Activated naive CD4-positive, alpha-beta T cell treated with anti-CD3 and anti-CD28 coated beads, Interleukin-2, amount 50 U/mL, for 24 hours (primary cell): ENCODE measurements around the gene UBAP1.
A peak's percentile ranks its signal among the peaks of the same experiment; 100 is the strongest.
"Not testable (repeated sequence)": the region's sequence is repeated elsewhere in the genome, so short reads cannot be mapped to it uniquely, and the experiment has no call there.

Source experiments
- H3K27ac Mint-ChIP-seq: one replicate; pipeline ENCODE4 v1.8.0; 2021; ENCODE audit warnings: mild to moderate bottlenecking, mixed read lengths
- H3K27me3 Mint-ChIP-seq: one replicate; pipeline ENCODE4 v1.8.0; 2021; ENCODE audit warnings: mixed read lengths
- H3K36me3 Mint-ChIP-seq: one replicate; pipeline ENCODE4 v1.8.0; 2021; ENCODE audit warnings: mixed read lengths
- H3K4me1 Mint-ChIP-seq: one replicate; pipeline ENCODE4 v1.8.0; 2021; ENCODE audit warnings: mixed read lengths
- H3K4me3 Mint-ChIP-seq: one replicate; pipeline ENCODE4 v1.8.0; 2021; ENCODE audit warnings: mild to moderate bottlenecking, mixed read lengths
- H3K9me3 Mint-ChIP-seq: one replicate; pipeline ENCODE4 v1.8.0; 2021; ENCODE audit warnings: mixed read lengths

UBAP1 gene

DNA sequence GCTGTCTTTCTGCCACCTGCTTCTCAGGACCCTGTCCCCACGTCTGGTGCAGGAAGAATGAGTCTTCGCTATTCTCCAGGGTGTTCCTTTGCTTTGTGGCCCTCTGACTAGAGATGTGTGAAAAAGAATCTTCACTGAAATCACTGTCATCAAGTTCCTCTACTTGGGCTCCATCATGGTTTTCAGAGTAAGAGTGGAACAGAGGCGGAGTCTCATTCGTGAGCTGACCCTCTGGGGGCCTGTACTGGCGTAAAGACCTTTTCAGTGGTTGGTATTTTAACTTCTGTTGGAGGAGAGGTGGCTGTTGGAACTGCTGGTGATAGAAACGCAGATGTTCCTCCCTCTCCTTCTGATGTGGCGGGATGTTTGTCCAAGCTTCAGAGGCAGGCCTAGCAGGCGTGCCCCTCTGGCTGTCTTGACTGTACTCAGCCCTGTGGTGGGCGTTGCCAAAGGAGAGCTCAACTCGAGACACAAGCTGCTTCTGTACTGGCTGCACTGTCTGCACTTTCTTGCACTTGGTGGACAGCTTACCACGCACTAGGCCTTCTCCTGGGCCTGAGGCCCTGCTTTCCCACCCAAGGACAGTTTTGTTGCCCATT, 78.2 kb downstream of the UBAP1 start:
- Mint-ChIP-seq H3K9me3 (no peaks in the 10 kb centered on the region), H3K4me3 (no peak overlapping the region), H3K36me3 (no peaks in the 10 kb centered on the region), H3K4me1 (peaks cover 18% of the 10 kb centered on the region), H3K27me3 (no peaks in the 10 kb centered on the region), H3K27ac (peak overlapping the region; percentile 46)

DNA sequence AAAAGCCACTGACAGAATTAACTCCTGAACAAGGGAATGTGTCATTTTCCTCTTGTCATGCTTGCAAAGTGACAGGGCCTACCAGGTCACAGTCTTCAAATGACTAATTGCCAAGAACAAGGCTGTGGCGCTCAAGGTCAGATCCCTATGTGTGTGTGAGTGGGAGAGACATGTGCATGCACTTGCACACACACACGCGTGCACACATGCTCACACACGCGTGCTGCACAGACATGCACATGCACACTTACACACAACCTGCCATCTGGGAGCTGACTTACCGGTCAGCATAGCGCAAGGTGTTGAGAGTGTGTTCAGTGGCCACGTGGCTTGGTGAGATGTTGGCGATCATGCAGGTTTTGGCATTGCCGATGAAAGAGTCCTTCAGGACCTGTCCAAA, 80.5 kb downstream of the UBAP1 start:
- no peak overlapping the region for H3K4me3 Mint-ChIP-seq
- no peaks in the 10 kb centered on the region for H3K36me3 Mint-ChIP-seq
- no peaks in the 10 kb centered on the region for H3K9me3 Mint-ChIP-seq
- no peak overlapping the region for H3K27ac Mint-ChIP-seq
- H3K4me1 Mint-ChIP-seq = peaks cover 18% of the 10 kb centered on the region
- H3K27me3 Mint-ChIP-seq = no peaks in the 10 kb centered on the region

GRCh38 chr9:34262971-34263370, 84.1 kb downstream of the UBAP1 start:
- Mint-ChIP-seq H3K27ac (no peak overlapping the region), H3K9me3 (no peaks in the 10 kb centered on the region), H3K36me3 (no peaks in the 10 kb centered on the region), H3K4me3 (no peak overlapping the region), H3K4me1 (no peaks in the 10 kb centered on the region), H3K27me3 (no peaks in the 10 kb centered on the region)

- H3K4me1 Mint-ChIP-seq = no peaks in the 10 kb centered on the region
Observed at GRCh38 chr9:34267660-34268059, 88.8 kb downstream of the UBAP1 start.

DNA sequence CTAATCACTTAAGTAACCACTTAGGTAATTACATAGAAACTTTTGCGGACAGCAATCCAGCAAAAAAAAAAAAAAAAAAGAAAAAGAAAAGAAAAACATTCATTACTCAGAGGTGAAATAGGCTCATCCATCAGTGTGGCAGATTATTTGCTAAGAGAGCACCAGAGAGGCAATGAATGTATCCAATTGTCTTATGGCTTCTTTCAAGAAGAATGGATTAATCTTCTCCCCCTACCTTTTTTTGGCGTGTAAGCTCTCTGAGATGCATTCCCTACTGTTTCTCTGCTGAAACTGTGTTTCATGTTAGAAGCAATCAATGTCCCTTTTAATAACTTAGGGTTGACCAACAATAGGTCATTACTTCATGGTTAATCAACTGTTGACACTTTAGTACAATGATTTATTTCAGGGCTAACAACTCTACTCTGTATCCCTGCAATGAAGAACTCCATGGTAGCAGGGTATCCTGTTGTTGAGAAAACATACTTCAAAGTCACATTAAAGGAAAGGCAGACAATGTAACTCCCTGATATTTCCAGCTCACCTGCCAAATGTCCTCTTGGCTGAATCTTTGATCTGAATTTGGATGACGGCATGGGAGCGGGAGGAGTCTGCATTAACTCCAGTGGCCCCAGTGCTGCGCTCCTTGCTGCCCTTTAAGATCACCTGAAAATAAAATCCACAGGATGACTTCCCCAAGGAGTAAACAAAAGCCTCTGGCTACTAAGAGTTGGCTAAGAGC, 92.6 kb downstream of the UBAP1 start:
- Mint-ChIP-seq H3K36me3 (no peaks in the 10 kb centered on the region), H3K27ac (no peak overlapping the region), H3K4me1 (no peaks in the 10 kb centered on the region), H3K4me3 (no peak overlapping the region), H3K9me3 (no peaks in the 10 kb centered on the region), H3K27me3 (no peaks in the 10 kb centered on the region)

More at GRCh38 chr9:34267660-34268059, 88.8 kb downstream of the UBAP1 start:
- Mint-ChIP-seq H3K27me3 (no peaks in the 10 kb centered on the region), H3K36me3 (no peaks in the 10 kb centered on the region), H3K4me3 (no peak overlapping the region), H3K27ac (no peak overlapping the region), H3K9me3 (no peaks in the 10 kb centered on the region)

GRCh38 chr9:34272101-34272541, 93.3 kb downstream of the UBAP1 start:
- Mint-ChIP-seq H3K27me3 (no peaks in the 10 kb centered on the region), H3K4me3 (no peak overlapping the region), H3K36me3 (no peaks in the 10 kb centered on the region), H3K4me1 (peaks cover 2% of the 10 kb centered on the region), H3K27ac (no peak overlapping the region), H3K9me3 (no peaks in the 10 kb centered on the region)

DNA sequence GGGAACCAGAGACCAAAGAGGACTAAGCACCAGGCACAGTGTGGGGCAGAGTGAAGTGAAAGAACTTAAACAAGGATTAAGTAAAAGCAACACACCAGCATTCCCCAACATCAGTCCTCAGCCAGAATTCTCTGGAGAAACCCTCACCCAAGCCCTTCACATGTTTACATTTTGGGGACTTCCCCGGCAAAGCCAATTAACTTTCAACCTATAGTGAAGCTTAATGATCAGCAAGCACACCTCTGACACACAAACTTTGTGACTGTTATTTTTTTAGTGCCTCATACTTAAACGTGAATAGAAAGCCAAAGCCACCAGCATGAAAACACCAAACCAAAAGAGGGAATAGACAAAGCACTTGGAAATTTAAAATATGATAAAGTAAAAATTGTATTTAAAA, 94.7 kb downstream of the UBAP1 start:
- H3K27me3 Mint-ChIP-seq, H3K9me3 Mint-ChIP-seq, H3K4me3 Mint-ChIP-seq, H3K36me3 Mint-ChIP-seq, H3K27ac Mint-ChIP-seq, H3K4me1 Mint-ChIP-seq: not testable (repeated sequence)

- Mint-ChIP-seq H3K4me1 (peaks cover 7% of the 10 kb centered on the region), H3K36me3 (no peaks in the 10 kb centered on the region), H3K27ac (no peak overlapping the region), H3K9me3 (no peaks in the 10 kb centered on the region), H3K27me3 (no peaks in the 10 kb centered on the region), H3K4me3 (no peak overlapping the region)
Observed at GRCh38 chr9:34275811-34276210, 97.0 kb downstream of the UBAP1 start.

DNA sequence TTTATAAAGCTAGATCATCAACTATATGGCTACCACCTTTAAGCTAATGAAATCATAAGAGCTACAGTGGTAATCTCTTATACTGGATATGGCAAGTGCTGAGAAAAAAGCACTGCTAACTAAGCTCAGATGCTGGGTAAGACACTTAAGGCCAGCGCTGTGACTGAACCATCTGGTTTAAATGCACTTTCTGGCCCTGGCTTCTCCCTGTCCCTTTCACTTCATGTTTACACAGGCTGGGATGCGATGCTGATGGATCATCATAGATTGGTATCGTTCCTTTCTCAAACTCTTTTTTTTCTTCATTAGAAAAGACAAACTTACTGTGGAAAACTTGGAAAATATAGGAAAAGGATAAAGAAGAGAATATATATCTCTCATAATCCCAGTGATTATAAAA, 97.9 kb downstream of the UBAP1 start:
- H3K36me3 Mint-ChIP-seq = no peaks in the 10 kb centered on the region
- H3K4me1 Mint-ChIP-seq = peaks cover 7% of the 10 kb centered on the region
- no peak overlapping the region for H3K4me3 Mint-ChIP-seq
- H3K9me3 Mint-ChIP-seq = no peaks in the 10 kb centered on the region
- no peak overlapping the region for H3K27ac Mint-ChIP-seq
- no peaks in the 10 kb centered on the region for H3K27me3 Mint-ChIP-seq

DNA sequence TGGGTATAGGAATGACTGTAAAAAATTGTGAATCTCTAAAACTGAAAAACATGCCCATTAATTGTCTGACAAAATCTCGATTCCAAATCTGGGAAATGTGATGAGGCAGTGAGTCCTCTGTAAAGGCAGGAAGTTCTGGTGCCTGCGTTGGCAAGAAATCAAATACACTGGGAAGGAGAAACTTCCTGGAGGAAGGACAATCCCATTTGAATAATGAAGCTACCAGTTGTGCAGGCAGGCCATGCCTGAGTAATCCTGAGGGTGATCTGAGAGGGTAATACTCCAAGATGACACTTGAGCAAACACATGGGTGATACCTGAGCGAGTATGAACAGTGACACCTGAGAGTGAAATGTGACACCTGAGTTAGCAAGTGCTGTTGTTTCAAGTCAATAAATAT, 100.6 kb downstream of the UBAP1 start:
- Mint-ChIP-seq H3K27me3 (no peaks in the 10 kb centered on the region), H3K4me3 (no peak overlapping the region), H3K4me1 (peaks cover 7% of the 10 kb centered on the region), H3K9me3 (no peaks in the 10 kb centered on the region), H3K27ac (no peak overlapping the region), H3K36me3 (no peaks in the 10 kb centered on the region)

- no peak overlapping the region for H3K4me3 Mint-ChIP-seq
- no peak overlapping the region for H3K27ac Mint-ChIP-seq
- H3K36me3 Mint-ChIP-seq = no peaks in the 10 kb centered on the region
- no peaks in the 10 kb centered on the region for H3K9me3 Mint-ChIP-seq
- no peaks in the 10 kb centered on the region for H3K27me3 Mint-ChIP-seq
- H3K4me1 Mint-ChIP-seq = peaks cover 5% of the 10 kb centered on the region
Observed at GRCh38 chr9:34282096-34282495, 103.3 kb downstream of the UBAP1 start.

GRCh38 chr9:34289159-34289558, 110.3 kb downstream of the UBAP1 start:
- H3K27me3 Mint-ChIP-seq = no peaks in the 10 kb centered on the region
- no peaks in the 10 kb centered on the region for H3K4me1 Mint-ChIP-seq
- no peaks in the 10 kb centered on the region for H3K36me3 Mint-ChIP-seq
- H3K9me3 Mint-ChIP-seq = no peaks in the 10 kb centered on the region
- H3K27ac Mint-ChIP-seq = no peak overlapping the region
- no peak overlapping the region for H3K4me3 Mint-ChIP-seq

DNA sequence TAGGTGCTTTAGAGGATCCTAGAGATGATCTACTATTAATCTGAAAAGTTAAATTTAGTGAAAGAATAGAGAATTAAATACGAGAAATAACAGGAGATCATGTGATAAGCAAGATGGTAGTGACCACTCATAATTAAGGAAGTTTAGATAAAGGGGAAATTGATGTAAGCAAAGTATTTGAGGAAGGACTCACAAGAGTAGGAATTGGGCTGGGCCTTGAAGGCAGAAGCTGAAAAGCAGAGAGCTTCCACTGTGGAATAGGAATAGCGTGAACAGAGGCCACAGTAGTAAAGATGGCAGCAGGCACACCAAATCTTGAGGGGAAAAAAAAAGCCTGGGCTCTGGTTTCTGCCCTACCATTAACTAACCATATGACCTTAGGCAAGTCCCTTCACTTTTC, 112.2 kb downstream of the UBAP1 start:
- no peak overlapping the region for H3K4me3 Mint-ChIP-seq
- no peaks in the 10 kb centered on the region for H3K36me3 Mint-ChIP-seq
- H3K27me3 Mint-ChIP-seq = no peaks in the 10 kb centered on the region
- H3K27ac Mint-ChIP-seq = no peak overlapping the region
- no peaks in the 10 kb centered on the region for H3K9me3 Mint-ChIP-seq
- H3K4me1 Mint-ChIP-seq = no peaks in the 10 kb centered on the region

GRCh38 chr9:34291423-34291822, 112.6 kb downstream of the UBAP1 start:
- no peaks in the 10 kb centered on the region for H3K4me1 Mint-ChIP-seq
- H3K36me3 Mint-ChIP-seq = no peaks in the 10 kb centered on the region
- H3K27me3 Mint-ChIP-seq = no peaks in the 10 kb centered on the region
- no peak overlapping the region for H3K4me3 Mint-ChIP-seq
- H3K27ac Mint-ChIP-seq = no peak overlapping the region
- no peaks in the 10 kb centered on the region for H3K9me3 Mint-ChIP-seq

DNA sequence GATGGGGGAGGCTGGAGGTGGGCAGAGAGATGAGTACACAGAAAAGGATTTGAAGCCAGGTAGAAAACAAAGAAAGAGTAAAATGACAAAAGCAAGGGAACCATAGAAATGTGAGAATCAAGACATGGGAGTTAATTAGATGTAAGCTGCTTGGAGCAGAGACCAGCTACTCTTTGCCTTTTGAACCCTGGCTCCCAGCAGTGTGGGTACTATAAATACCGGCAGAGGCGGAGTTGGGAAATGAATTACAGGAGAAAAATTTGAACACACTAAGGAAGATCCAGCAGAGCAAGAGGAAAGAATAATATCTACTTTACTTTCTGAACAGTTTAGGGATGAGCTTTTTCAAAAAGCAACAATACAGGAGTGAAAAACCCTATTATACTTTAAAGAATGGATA, 113.7 kb downstream of the UBAP1 start:
- no peaks in the 10 kb centered on the region for H3K9me3 Mint-ChIP-seq
- no peak overlapping the region for H3K4me3 Mint-ChIP-seq
- H3K36me3 Mint-ChIP-seq = no peaks in the 10 kb centered on the region
- no peaks in the 10 kb centered on the region for H3K4me1 Mint-ChIP-seq
- no peak overlapping the region for H3K27ac Mint-ChIP-seq
- H3K27me3 Mint-ChIP-seq = no peaks in the 10 kb centered on the region

DNA sequence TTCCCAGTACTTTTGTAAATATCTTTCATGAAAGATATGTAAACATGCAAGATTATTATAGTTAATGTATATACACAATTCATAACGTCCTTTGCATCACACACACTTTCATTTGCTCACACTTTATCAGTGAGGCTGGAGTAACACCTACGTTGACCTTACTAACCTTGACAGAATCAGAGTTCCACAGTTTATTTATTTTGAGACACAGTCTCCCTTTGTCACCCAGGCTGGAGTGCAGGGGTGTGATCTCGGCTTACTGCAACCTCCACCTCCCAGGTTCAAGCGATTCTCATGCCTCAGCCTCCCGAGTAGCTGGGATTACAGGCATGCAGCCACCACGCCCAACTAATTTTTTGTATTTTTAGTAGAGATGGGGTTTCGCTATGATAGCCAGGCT, 122.2 kb downstream of the UBAP1 start:
- H3K4me1 Mint-ChIP-seq, H3K9me3 Mint-ChIP-seq, H3K27me3 Mint-ChIP-seq, H3K36me3 Mint-ChIP-seq, H3K4me3 Mint-ChIP-seq, H3K27ac Mint-ChIP-seq: not testable (repeated sequence)
